ENCODE data around the gene BOK.
"Not testable (repeated sequence)": the region's sequence is repeated elsewhere in the genome, so short reads cannot be mapped to it uniquely, and the experiment has no call there.

Gene BOK

GRCh38 chr2:241556746-241557145 lies 1.8 kb upstream of the BOK start:
- no peak for DNase-seq (ENCODE audit: low spot score)

DNA sequence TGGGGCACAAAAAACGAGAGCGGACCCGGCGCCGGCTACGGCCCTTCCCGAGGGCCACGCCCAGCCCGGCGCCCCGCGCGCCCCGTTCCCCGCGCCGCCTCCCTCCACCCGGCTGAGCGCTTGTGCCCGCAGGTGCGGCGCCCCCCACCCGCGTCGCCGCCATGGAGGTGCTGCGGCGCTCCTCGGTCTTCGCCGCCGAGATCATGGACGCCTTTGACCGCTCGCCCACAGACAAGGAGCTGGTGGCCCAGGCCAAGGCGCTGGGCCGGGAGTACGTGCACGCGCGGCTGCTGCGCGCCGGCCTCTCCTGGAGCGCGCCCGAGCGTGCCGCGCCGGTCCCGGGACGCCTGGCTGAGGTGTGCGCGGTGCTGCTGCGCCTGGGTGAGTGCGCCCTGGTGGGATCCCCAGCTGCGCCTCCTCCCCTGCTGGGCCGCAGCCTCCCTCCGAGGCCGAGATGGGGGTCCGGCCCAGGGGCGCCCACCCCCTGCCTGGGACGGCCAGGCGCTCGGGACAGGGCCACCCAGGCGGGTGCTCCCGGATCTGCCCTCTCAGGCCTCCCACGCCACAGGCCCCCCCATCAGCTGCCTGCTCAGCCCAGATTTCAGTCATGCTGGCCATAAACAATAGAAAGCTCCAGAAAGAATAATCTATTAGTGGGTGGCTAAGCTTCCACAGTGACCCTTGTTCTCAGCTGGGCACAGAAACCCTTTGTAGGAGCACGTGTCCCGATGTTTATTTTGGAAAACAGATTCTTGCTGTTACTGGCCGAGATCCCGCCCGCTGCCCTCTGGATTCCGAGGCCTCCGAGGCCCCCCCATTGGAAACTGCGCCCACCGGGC lies 997 bp downstream of the BOK start:
- peak; percentile 58 for DNase-seq (ENCODE audit: low spot score)

GRCh38 chr2:241560162-241560882 lies 1.8 kb downstream of the BOK start:
- peak; percentile 48 for DNase-seq (ENCODE audit: low spot score)

GRCh38 chr2:241560883-241561474 lies 2.4 kb downstream of the BOK start:
- DNase-seq (ENCODE audit: low spot score): no peak

- DNase-seq (ENCODE audit: low spot score): no peak
Observed at GRCh38 chr2:241561832-241562231, 3.3 kb downstream of the BOK start.

DNA sequence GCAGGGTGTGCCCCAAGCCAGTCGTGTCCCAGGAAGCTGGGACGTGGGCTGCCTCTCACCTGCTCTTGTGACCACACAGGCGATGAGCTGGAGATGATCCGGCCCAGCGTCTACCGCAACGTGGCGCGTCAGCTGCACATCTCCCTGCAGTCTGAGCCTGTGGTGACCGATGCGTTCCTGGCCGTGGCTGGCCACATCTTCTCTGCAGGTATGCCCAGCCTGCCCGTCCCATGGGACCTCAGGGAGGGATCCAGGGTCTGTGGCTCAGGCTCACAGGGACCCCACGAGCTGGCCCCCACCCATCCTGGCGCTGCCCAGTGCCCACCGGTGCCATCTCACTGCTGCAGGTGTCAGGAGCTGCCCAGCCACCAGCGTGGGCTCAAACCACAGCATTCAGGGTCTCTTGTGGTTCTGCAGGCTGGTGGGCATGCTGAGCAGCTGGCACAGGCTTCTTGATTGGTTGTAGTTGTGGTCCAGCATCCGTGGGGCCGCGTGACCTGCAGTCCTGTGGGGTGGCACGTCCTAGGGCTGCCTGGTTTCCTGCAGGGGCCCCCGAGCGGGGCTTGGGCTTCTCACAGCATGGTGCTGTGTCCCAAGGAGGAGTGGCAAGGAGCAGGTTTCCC lies 3.8 kb downstream of the BOK start:
- peak; percentile 46 for DNase-seq (ENCODE audit: low spot score)

- DNase-seq (ENCODE audit: low spot score): peak; percentile 29
Observed at GRCh38 chr2:241563031-241563507, 4.5 kb downstream of the BOK start.

DNA sequence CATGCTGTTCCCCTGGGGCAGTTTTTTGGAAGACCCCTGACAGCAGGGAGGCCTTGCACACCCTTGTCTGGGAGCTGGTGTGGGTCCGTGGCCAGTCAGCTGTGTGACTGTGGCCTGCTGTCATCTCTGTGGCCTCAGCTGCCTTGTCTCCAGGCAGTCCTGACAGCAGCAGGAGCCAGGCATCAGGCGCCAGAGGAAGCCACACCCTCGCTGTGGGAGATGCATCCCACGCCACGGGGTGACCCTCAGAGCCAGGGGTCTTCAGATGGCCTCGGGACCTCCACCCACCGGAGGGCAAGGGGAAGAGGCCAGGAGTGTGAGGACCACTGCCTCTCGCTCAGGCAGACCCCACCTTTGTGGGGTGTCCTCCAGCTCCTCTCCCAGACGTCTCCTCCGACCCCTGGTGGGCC lies 5.0 kb downstream of the BOK start:
- DNase-seq (ENCODE audit: low spot score): no peak

DNA sequence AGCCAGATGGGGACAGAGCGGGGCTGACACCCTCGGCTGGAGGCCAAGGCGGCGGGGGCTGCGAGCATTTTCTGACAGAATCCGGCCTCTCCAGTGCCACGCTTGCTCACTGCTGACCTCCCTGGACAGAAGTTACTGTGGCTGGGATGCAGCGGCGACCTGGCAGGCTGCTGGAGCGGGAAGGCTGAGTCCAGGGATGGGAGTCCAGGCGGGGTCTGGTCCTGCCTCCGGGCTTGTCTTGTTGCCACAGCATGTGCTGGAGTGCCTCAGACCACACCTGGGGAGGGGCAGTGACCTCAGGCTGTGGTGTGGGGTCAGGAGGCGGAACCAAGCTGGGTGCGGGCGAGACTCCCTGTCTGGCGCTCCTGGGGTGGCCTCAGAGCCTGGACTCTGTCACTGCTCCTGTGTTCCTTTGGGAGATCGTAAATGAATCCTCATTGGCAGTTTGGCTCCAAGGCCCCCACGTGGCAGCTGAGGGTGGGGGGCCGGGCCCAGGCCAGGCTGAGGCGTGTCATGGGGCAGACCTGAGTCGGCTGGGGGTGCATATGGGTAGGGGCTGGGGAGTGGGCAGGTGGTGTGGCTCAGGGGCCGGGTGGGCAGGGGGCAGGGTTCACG lies 5.5 kb downstream of the BOK start:
- DNase-seq (ENCODE audit: low spot score): peak; percentile 54

- peak; percentile 49 for DNase-seq (ENCODE audit: low spot score)
Observed at GRCh38 chr2:241564596-241565410, 6.3 kb downstream of the BOK start.

DNA sequence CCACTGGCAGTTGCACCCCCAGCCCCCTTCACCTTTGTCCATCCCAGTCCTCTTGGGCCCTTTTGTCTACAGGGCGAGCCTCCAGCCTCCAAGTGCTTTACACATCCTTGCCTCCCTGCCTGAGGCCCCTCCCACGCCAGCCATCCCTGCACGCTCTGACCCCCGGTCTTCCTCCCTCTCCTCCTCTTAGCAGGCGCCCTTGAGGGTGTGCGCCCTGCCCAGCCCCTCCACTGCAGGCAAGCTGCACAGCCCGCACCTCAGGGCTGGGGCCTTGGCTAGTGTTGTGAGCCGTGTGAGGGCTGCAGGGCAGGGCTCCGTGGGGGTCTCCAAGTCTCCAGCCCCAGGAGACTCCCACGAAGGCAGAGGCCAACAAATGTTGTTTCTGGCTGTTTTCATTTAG lies 6.9 kb downstream of the BOK start:
- DNase-seq (ENCODE audit: low spot score): no peak

DNA sequence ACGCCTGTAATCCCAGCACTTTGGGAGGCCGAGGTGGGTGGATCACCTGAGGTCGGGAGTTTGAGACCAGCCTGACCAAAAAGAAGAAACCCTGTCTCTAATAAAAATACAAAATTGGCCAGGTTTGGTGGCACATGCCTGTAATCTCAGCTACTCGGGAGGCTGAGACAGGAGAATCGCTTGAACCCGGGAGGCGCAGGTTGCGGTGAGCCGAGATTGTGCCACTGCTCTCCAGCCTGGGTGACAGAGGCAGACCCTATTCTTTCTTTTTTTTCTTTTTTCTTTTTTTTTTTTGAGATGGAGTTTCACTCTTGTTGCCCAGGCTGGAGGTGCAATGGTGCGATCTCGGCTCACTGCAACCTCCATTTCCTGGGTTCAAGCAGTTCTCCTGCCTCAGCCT lies 7.5 kb downstream of the BOK start:
- peak; percentile 1 for DNase-seq (ENCODE audit: low spot score)

DNA sequence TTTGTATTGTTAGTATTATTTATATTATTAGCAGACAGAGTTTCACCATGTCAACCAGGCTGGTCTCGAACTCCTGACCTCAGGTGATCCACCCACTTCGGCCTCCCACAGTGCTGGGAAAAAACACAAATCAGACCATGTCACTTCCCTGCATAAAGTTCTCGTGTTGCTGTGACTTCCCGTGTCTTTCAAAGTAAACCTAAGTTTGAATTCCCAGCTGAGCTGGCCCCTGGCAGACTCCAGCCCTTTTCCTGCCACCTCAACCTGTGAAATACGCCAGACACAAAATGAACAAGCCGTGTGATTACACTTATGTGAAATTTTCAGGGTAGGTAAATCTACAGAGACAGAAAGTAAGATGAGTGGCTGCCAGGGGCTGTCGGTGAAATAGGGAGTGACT lies 7.9 kb downstream of the BOK start:
- peak; percentile 10 for DNase-seq (ENCODE audit: low spot score)

DNA sequence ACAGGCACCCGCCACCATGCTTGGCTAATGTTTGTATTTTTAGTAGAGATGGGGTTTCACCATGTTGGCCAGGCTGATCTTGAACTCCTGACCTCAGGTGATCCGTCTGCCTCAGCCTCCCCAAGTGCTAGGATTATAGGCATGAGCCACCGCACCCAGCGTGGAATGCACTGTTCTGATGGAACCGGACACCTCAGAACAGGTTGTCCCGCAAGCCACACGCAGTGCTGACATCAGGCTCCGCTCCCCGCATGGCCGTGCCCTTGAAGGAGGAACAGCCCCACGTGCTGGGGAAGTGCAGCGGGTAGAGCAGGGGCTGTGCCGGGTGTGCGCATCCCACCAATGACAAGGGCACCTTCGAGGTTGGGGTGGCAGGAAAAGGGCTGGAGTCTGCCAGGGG lies 8.7 kb downstream of the BOK start:
- DNase-seq (ENCODE audit: low spot score): not testable (repeated sequence)

DNA sequence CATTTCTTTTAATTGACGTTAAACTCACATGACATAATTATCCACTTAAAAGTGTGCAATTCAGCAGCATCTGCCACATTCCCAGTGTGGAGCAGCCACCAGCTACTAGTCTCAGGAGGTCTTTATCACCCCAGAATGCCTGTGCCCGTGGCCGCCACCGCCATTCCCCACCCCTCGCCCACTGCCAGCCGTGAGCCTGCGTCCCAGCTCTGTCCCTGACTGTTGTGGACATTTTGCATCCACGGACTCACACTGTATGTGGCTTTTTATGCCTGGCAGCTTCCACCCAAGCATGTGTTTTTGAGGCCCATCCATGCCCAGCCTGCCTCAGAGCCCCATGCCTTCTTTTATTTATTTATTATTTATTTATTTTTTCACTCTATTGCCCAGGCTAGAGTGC lies 9.2 kb downstream of the BOK start:
- peak; percentile 13 for DNase-seq (ENCODE audit: low spot score)

- DNase-seq (ENCODE audit: low spot score): peak; percentile 8
Observed at GRCh38 chr2:241568726-241569125, 10.2 kb downstream of the BOK start.

DNA sequence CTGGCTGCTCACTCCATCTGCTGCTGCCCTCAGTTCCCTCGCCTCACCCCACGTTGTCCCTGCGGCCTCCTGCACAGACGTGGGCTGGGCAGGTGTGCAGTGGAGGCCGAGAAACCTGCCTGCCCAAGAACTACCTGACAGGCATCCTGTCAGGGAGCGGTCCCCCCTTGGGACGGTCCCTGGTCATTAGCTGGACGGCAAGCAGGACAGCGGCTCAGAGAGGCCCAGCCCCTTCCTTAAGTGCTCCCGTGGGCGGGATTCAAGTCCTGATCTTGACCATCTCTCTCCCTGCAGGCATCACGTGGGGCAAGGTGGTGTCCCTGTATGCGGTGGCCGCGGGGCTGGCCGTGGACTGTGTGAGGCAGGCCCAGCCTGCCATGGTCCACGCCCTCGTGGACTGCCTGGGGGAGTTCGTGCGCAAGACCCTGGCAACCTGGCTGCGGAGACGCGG lies 11.3 kb downstream of the BOK start:
- DNase-seq (ENCODE audit: low spot score): peak; percentile 46

GRCh38 chr2:241570961-241571581 lies 12.5 kb downstream of the BOK start:
- DNase-seq (ENCODE audit: low spot score): peak; percentile 35

DNA sequence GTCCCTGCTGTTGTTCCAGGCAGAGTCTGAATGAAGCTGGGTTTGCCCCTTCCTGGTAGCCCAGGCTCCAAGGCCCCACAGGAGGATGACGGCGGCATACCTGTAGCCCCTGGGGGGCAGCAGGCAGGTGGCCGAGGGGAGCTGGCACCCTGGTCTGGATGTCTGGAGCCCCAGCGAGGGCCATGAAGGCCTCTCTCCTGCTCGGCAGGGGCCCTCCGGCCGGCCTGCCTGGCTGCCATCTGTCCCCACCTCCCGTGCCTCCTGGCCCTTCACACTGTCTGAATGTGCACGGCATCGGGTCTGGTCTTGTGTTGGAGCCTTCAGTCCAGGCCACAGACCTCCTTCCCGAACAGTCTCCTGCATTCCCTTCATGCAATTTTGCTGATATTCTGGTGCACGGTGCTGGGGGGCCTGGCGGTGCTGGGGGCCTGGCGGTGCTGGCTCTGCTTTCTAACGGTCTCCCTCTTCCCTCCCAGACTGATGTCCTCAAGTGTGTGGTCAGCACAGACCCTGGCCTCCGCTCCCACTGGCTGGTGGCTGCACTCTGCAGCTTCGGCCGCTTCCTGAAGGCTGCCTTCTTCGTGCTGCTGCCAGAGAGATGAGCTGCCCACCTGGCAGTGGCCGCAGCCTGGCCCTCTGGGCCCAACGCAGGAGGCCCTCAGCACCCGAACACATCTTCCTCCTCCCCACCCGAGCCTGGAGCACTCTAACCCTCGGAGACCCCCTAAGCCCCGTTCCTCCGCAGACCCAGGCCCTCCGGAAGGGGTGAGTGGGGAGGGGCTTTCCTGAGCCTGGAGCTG lies 13.5 kb downstream of the BOK start:
- peak; percentile 41 for DNase-seq (ENCODE audit: low spot score)
